Right renal pelvis (tissue), 4 donors: ENCODE results near the gene RPS6KC1. TPM values are rescaled to one million over a fixed set of nuclear protein-coding genes. Genes with fewer than 3 reads are reported as not detected.
"Not testable (repeated sequence)": the region's sequence is repeated elsewhere in the genome, so short reads cannot be mapped to it uniquely, and the experiment has no call there.

Source experiments
- DNase-seq, 4 donors: peaks; one replicate each; pipeline ENCODE4 v3.0.0-alpha.2; 2013; ENCODE audit warnings: low read depth in 4 of 4, low spot score in 3 of 4, missing footprints in 1 of 4
- polyA plus RNA-seq, 4 donors: library from polyadenylated mRNA; unstranded; fragments of 120-200 nt; gene quantifications; one replicate each; pipeline ENCODE4 v1.2.1, GENCODE V29; 2013; ENCODE audit not compliant: insufficient read length in 4 of 4

The RPS6KC1 gene
- polyA plus RNA-seq, 4 donors = 22.2 to 26.4 (median 25.4) TPM

GRCh38 chr1:213103377-213104306 lies 52.6 kb downstream of the RPS6KC1 start:
- DNase-seq = no peak

- DNase-seq = no peak
Observed at GRCh38 chr1:213104604-213105003, 53.6 kb downstream of the RPS6KC1 start.

- no peak for DNase-seq
Observed at GRCh38 chr1:213106298-213106697, 55.3 kb downstream of the RPS6KC1 start.

GRCh38 chr1:213107613-213108012 lies 56.6 kb downstream of the RPS6KC1 start:
- DNase-seq = no peak

GRCh38 chr1:213110349-213111300 lies 59.6 kb downstream of the RPS6KC1 start:
- no peak for DNase-seq

- no peak for DNase-seq
Observed at GRCh38 chr1:213111502-213111901, 60.5 kb downstream of the RPS6KC1 start.

- not testable (repeated sequence) for DNase-seq
Observed at GRCh38 chr1:213112723-213113122, 61.7 kb downstream of the RPS6KC1 start.

- DNase-seq = not testable (repeated sequence)
Observed at GRCh38 chr1:213117699-213118180, 66.7 kb downstream of the RPS6KC1 start.

- DNase-seq = no peak
Observed at GRCh38 chr1:213119794-213120193, 68.8 kb downstream of the RPS6KC1 start.

- no peak for DNase-seq
Observed at GRCh38 chr1:213120386-213120785, 69.3 kb downstream of the RPS6KC1 start.

- no peak for DNase-seq
Observed at GRCh38 chr1:213120961-213121360, 69.9 kb downstream of the RPS6KC1 start.

GRCh38 chr1:213122514-213122929 lies 71.5 kb downstream of the RPS6KC1 start:
- peak; percentile 3 to 31 (median 18) for DNase-seq

- no peak for DNase-seq
Observed at GRCh38 chr1:213123087-213123486, 72.0 kb downstream of the RPS6KC1 start.

- DNase-seq = no peak
Observed at GRCh38 chr1:213123536-213123935, 72.5 kb downstream of the RPS6KC1 start.

GRCh38 chr1:213124590-213124989 lies 73.5 kb downstream of the RPS6KC1 start:
- DNase-seq = no peak

GRCh38 chr1:213125643-213126042 lies 74.6 kb downstream of the RPS6KC1 start:
- DNase-seq = no peak

- no peak for DNase-seq
Observed at GRCh38 chr1:213127074-213127473, 76.0 kb downstream of the RPS6KC1 start.

- DNase-seq = no peak
Observed at GRCh38 chr1:213131851-213132655, 81.0 kb downstream of the RPS6KC1 start.

GRCh38 chr1:213135572-213135971 lies 84.5 kb downstream of the RPS6KC1 start:
- no peak for DNase-seq
